Panc1 (cell line): ENCODE measurements around the gene RAB7A. TPM values are rescaled to one million over a fixed set of nuclear protein-coding genes. Genes with fewer than 3 reads are reported as not detected.

ENCODE experiments used
- ATAC-seq: fragments of 200-7000 bp; cut with Tn5 transposase; 2 replicates; pipeline ENCODE4 v1.9.1; 2020; ENCODE audit warnings: mild to moderate bottlenecking, moderate library complexity
- BruUV-seq: library from RNA; stranded (reverse); fragments of 400-500 nt; replicated peaks from 2 replicates; lab custom pipeline; 2021; lab: Mats Ljungman, UMichigan
- CTCF ChIA-PET: fragments of 300-600 bp; sonication (Branson Sonifier 250); formaldehyde crosslinking; loops from one replicate; lab custom pipeline; 2022; ENCODE audit warnings: antibody characterized with exemption; lab: Charles Lee
- POLR2A ChIA-PET: fragments of 300-600 bp; sonication (Branson Sonifier 250); formaldehyde crosslinking; loops from one replicate; lab custom pipeline; 2022; ENCODE audit warnings: antibody characterized with exemption; lab: Charles Lee
- DNase-seq: peaks from one replicate; pipeline ENCODE4 v3.0.0-alpha.2; 2010; ENCODE audit warnings: low read depth, low spot score
- H3K27ac ChIP-seq: 2 replicates; pipeline ENCODE4 v1.5.1; 2011; ENCODE audit warnings: mild to moderate bottlenecking, low read length, inconsistent platforms
- H3K27me3 ChIP-seq: fragments of 200-500 bp; sonication (Bioruptor generic); 2 replicates; pipeline ENCODE4 v1.6.0; 2014; ENCODE audit warnings: low read length, inconsistent platforms; ENCODE audit not compliant: control insufficient read depth, insufficient read depth
- H3K36me3 ChIP-seq: fragments of 200-500 bp; sonication (Bioruptor generic); 2 replicates; pipeline ENCODE4 v1.5.1; 2014; ENCODE audit warnings: inconsistent platforms, mild to moderate bottlenecking, low read length, moderate library complexity; ENCODE audit not compliant: control insufficient read depth, insufficient read depth
- H3K4me1 ChIP-seq: 2 replicates; pipeline ENCODE4 v1.5.1; 2011; ENCODE audit warnings: inconsistent platforms, mild to moderate bottlenecking, low read length, moderate library complexity; ENCODE audit not compliant: control insufficient read depth, insufficient read depth
- H3K4me3 ChIP-seq, 2 experiments: 2 replicates each; pipeline ENCODE4 v1.5.1; 2011 to 2012; ENCODE audit warnings: low read depth in 2 of 2, low read length in 2 of 2, mild to moderate bottlenecking in 2 of 2, inconsistent platforms in 1 of 2, moderate library complexity in 1 of 2
- H3K9me3 ChIP-seq: fragments of 200-500 bp; sonication (Bioruptor generic); 2 replicates; pipeline ENCODE4 v1.5.1; 2014; ENCODE audit warnings: low read depth, mild to moderate bottlenecking, inconsistent platforms, low read length, moderate library complexity; ENCODE audit not compliant: control insufficient read depth, insufficient read depth
- POLR2AphosphoS5 ChIP-seq: IDR thresholded peaks from 2 replicates; pipeline ENCODE4 v1.6.1; 2012; ENCODE audit warnings: mild to moderate bottlenecking, low read depth, low read length, moderate library complexity
- REST ChIP-seq, 2 experiments: IDR thresholded peaks; 2 replicates each; pipeline ENCODE4 v1.6.1; 2011 to 2012; ENCODE audit warnings: low read depth in 2 of 2, control low read depth in 1 of 2, low read length in 1 of 2, mild to moderate bottlenecking in 1 of 2, moderate library complexity in 1 of 2; ENCODE audit not compliant: insufficient read depth in 1 of 2
- SIN3A ChIP-seq: IDR thresholded peaks from 2 replicates; pipeline ENCODE4 v1.6.1; 2012; ENCODE audit warnings: low read depth, mild to moderate bottlenecking, low read length, moderate library complexity, borderline replicate concordance; ENCODE audit not compliant: insufficient read depth
- TCF7L2 ChIP-seq: IDR thresholded peaks from 2 replicates; pipeline ENCODE4 v1.6.1; 2011; ENCODE audit warnings: mild to moderate bottlenecking, low read depth, low read length, inconsistent platforms
- in situ Hi-C: cut with HindIII; loops from 2 replicates; pipeline ENCODE4 v1.10.0; 2016; ENCODE audit warnings: low sequenced_read_pairs, low pct_unique_long_range_greater_than_20kb
- intact Hi-C: fragments of 100-400 bp; cut with micrococcal nuclease; formaldehyde crosslinking; loops from one replicate; pipeline ENCODE4 v1.10.0; 2022; ENCODE audit not compliant: unreplicated experiment
- total RNA-seq: library from RNA; stranded (reverse); gene quantifications from one replicate; pipeline ENCODE4 v1.2.1, GENCODE V29; 2021; ENCODE audit not compliant: unreplicated experiment
- TF ChIP-seq, protein P1 (sequence below): fragments of 450-650 bp; IDR thresholded peaks from 2 replicates; pipeline ENCODE4 v1.5.1; 2017; ENCODE audit warnings: mild to moderate bottlenecking

The RAB7A gene
- total RNA-seq, 1 experiment from 2014 or later = 386 TPM

GRCh38 chr3:128701342-128702212 lies 24.4 kb upstream of the RAB7A start:
- no peak for DNase-seq
- in situ Hi-C loops = no loop called here
- Histone ChIP-seq H3K9me3 (no peaks in the 10 kb centered on the region), H3K27ac (no peak overlapping the region), H3K36me3 (no peaks in the 10 kb centered on the region), H3K4me3 (no peak overlapping the region), H3K4me1 (0 out of 2 replicates have a peak, but pooled peaks cover 2% of the 10 kb centered on the region), H3K27me3 (no peaks in the 10 kb centered on the region)
- no peak for ATAC-seq
- intact Hi-C loops = no loop called here
- no TSS peak for BruUV-seq
- TF ChIP-seq TCF7L2 = no peak
- TF ChIP-seq SIN3A = no peak
- TF ChIP-seq, protein P1, sequence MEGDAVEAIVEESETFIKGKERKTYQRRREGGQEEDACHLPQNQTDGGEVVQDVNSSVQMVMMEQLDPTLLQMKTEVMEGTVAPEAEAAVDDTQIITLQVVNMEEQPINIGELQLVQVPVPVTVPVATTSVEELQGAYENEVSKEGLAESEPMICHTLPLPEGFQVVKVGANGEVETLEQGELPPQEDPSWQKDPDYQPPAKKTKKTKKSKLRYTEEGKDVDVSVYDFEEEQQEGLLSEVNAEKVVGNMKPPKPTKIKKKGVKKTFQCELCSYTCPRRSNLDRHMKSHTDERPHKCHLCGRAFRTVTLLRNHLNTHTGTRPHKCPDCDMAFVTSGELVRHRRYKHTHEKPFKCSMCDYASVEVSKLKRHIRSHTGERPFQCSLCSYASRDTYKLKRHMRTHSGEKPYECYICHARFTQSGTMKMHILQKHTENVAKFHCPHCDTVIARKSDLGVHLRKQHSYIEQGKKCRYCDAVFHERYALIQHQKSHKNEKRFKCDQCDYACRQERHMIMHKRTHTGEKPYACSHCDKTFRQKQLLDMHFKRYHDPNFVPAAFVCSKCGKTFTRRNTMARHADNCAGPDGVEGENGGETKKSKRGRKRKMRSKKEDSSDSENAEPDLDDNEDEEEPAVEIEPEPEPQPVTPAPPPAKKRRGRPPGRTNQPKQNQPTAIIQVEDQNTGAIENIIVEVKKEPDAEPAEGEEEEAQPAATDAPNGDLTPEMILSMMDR = no peak
- TF ChIP-seq REST (IDR thresholded peaks at IDR 0.05; ENCODE audit: insufficient read depth in 1 of 2, low read depth in 2 of 2, low read length in 1 of 2) = no peak
- no peak for TF ChIP-seq POLR2AphosphoS5
- POLR2A ChIA-PET = no interaction called here
- CTCF ChIA-PET = no interaction called here

DNA sequence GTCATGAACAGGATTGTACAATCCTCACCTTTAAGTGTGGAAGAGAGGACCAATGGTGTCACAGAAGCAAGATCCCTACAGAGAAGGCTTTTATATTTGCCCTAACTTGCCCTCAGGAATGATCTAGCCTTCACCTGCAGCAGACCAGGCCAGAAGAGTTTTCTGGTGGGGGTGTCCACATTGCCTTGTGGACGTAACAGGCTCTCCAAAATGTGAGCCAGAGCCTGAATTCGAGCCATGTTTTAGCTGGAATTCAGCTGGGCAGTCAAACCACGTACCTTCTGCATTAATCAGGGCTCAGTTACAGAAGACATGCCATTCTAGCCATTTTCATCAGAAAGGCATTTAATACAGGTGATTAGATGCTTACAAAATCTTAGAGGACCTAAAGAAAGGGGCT lies 23.6 kb upstream of the RAB7A start:
- in situ Hi-C loops (no loop called here), intact Hi-C loops (no loop called here)
- no peak overlapping the region for H3K4me3 ChIP-seq
- H3K4me1 ChIP-seq = 0 out of 2 replicates have a peak, but pooled peaks cover 2% of the 10 kb centered on the region
- ChIA-PET POLR2A (no interaction called here), CTCF (no interaction called here)
- no TSS peak for BruUV-seq
- no peaks in the 10 kb centered on the region for H3K36me3 ChIP-seq
- H3K9me3 ChIP-seq = no peaks in the 10 kb centered on the region
- DNase-seq = no peak
- ATAC-seq = no peak
- TF ChIP-seq REST (IDR thresholded peaks at IDR 0.05; ENCODE audit: insufficient read depth in 1 of 2, low read depth in 2 of 2, low read length in 1 of 2) (no peak), POLR2AphosphoS5 (no peak), TCF7L2 (no peak), SIN3A (no peak)
- TF ChIP-seq, protein P1 = no peak
- no peaks in the 10 kb centered on the region for H3K27me3 ChIP-seq
- no peak overlapping the region for H3K27ac ChIP-seq
